Measurements from ENCODE around the gene GPATCH8.
"Not testable (repeated sequence)": the region's sequence is repeated elsewhere in the genome, so short reads cannot be mapped to it uniquely, and the experiment has no call there.

Gene GPATCH8

DNA sequence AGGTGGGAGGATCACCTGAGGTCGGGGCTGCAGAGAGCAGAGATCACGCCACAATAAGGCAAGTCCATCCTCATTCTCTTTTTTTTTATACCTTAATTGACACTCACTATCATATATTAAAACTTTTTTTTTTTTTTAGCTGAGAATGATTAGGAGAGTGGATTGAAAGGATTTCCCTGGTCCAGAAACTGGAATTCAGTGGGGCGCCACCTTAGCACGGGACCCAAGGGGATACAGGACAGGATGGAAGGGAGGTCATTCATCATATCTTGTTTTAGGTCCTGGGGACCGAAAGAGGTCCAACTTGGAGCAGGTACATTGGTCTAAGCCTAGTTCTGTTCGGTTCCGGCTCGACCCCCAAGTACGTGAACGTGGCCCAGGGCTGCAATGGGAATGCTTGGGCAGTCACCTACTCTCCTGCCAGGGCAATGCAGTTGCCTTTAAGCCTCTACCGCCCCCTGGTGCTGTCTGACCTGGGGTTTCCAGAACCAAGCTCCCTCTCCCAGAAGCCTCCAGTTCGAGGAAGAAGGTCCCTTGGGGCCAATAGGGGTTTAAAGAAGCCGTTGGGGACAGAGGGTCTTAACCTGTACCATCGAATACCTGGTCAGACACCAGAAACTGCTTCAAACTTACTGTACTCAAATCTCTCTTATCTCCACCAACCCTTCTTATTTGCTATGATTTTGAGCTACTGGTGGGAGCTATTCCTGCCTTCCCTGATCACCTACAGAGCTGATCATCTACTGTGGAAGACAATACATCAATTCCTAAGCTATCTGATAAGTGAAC lies 19.9 kb upstream of the GPATCH8 start:
- peak; percentile 93 for ATAC-seq
- TF ChIP-seq ARNTL (CRISPR knock-in tag; IDR thresholded peaks at IDR 0.05; ENCODE audit: borderline replicate concordance, low read depth) (no peak), GLIS3 (CRISPR knock-in tag; IDR thresholded peaks at IDR 0.05) (no peak), PATZ1 (CRISPR knock-in tag; IDR thresholded peaks at IDR 0.05; ENCODE audit: borderline replicate concordance) (no peak), CSDC2 (CRISPR knock-in tag; IDR thresholded peaks at IDR 0.05) (no peak), ZNF565 (CRISPR knock-in tag; conservative IDR thresholded peaks at IDR 0.05; ENCODE audit: low read depth) (no peak), TCF4 (CRISPR knock-in tag; IDR thresholded peaks at IDR 0.05; ENCODE audit: borderline replicate concordance) (no peak), ZNF70 (CRISPR knock-in tag; IDR thresholded peaks at IDR 0.05) (no peak), TOX (CRISPR knock-in tag; IDR thresholded peaks at IDR 0.05; ENCODE audit: borderline replicate concordance) (no peak), ZNF8 (CRISPR knock-in tag; IDR thresholded peaks at IDR 0.05) (no peak), ZFP3 (CRISPR knock-in tag; IDR thresholded peaks at IDR 0.05) (no peak), BACH2 (CRISPR knock-in tag; IDR thresholded peaks at IDR 0.05; ENCODE audit: borderline replicate concordance) (no peak), SNAI2 (CRISPR knock-in tag; IDR thresholded peaks at IDR 0.05) (no peak), OSR1 (CRISPR knock-in tag; IDR thresholded peaks at IDR 0.05) (no peak), PPARA (CRISPR knock-in tag; IDR thresholded peaks at IDR 0.05; ENCODE audit: borderline replicate concordance) (no peak), ISL1 (CRISPR knock-in tag; IDR thresholded peaks at IDR 0.05) (no peak)
- TF ChIP-seq, protein P1, sequence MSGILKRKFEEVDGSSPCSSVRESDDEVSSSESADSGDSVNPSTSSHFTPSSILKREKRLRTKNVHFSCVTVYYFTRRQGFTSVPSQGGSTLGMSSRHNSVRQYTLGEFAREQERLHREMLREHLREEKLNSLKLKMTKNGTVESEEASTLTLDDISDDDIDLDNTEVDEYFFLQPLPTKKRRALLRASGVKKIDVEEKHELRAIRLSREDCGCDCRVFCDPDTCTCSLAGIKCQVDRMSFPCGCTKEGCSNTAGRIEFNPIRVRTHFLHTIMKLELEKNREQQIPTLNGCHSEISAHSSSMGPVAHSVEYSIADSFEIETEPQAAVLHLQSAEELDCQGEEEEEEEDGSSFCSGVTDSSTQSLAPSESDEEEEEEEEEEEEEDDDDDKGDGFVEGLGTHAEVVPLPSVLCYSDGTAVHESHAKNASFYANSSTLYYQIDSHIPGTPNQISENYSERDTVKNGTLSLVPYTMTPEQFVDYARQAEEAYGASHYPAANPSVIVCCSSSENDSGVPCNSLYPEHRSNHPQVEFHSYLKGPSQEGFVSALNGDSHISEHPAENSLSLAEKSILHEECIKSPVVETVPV (CRISPR knock-in tag; IDR thresholded peaks at IDR 0.05): no peak
- TF ChIP-seq, protein P2, sequence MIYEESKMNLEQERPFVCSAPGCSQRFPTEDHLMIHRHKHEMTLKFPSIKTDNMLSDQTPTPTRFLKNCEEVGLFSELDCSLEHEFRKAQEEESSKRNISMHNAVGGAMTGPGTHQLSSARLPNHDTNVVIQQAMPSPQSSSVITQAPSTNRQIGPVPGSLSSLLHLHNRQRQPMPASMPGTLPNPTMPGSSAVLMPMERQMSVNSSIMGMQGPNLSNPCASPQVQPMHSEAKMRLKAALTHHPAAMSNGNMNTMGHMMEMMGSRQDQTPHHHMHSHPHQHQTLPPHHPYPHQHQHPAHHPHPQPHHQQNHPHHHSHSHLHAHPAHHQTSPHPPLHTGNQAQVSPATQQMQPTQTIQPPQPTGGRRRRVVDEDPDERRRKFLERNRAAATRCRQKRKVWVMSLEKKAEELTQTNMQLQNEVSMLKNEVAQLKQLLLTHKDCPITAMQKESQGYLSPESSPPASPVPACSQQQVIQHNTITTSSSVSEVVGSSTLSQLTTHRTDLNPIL (CRISPR knock-in tag; IDR thresholded peaks at IDR 0.05; ENCODE audit: low read depth): no peak
- TF ChIP-seq, protein P3, sequence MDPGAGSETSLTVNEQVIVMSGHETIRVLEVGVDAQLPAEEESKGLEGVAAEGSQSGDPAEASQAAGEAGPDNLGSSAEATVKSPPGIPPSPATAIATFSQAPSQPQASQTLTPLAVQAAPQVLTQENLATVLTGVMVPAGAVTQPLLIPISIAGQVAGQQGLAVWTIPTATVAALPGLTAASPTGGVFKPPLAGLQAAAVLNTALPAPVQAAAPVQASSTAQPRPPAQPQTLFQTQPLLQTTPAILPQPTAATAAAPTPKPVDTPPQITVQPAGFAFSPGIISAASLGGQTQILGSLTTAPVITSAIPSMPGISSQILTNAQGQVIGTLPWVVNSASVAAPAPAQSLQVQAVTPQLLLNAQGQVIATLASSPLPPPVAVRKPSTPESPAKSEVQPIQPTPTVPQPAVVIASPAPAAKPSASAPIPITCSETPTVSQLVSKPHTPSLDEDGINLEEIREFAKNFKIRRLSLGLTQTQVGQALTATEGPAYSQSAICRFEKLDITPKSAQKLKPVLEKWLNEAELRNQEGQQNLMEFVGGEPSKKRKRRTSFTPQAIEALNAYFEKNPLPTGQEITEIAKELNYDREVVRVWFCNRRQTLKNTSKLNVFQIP (CRISPR knock-in tag; IDR thresholded peaks at IDR 0.05; ENCODE audit: borderline replicate concordance, low read depth): no peak

- TF ChIP-seq ZNF8 (CRISPR knock-in tag; IDR thresholded peaks at IDR 0.05): no peak
- TF ChIP-seq GLIS3 (CRISPR knock-in tag; IDR thresholded peaks at IDR 0.05): no peak
- no peak for TF ChIP-seq TSHZ2 (CRISPR knock-in tag; IDR thresholded peaks at IDR 0.05)
- no peak for TF ChIP-seq PPARA (CRISPR knock-in tag; IDR thresholded peaks at IDR 0.05; ENCODE audit: borderline replicate concordance)
- no peak for TF ChIP-seq ZFP3 (CRISPR knock-in tag; IDR thresholded peaks at IDR 0.05)
- TF ChIP-seq OSR1 (CRISPR knock-in tag; IDR thresholded peaks at IDR 0.05): no peak
- no peak for TF ChIP-seq ARNTL (CRISPR knock-in tag; IDR thresholded peaks at IDR 0.05; ENCODE audit: borderline replicate concordance, low read depth)
- no peak for TF ChIP-seq ESRRG (CRISPR knock-in tag; IDR thresholded peaks at IDR 0.05)
- TF ChIP-seq, protein P3 (CRISPR knock-in tag; IDR thresholded peaks at IDR 0.05; ENCODE audit: borderline replicate concordance, low read depth): no peak
- TF ChIP-seq TOX (CRISPR knock-in tag; IDR thresholded peaks at IDR 0.05; ENCODE audit: borderline replicate concordance): no peak
- ATAC-seq: peak; percentile 78
These were observed 14.8 kb upstream of the GPATCH8 start for GRCh38 chr17:44518032-44518431.

DNA sequence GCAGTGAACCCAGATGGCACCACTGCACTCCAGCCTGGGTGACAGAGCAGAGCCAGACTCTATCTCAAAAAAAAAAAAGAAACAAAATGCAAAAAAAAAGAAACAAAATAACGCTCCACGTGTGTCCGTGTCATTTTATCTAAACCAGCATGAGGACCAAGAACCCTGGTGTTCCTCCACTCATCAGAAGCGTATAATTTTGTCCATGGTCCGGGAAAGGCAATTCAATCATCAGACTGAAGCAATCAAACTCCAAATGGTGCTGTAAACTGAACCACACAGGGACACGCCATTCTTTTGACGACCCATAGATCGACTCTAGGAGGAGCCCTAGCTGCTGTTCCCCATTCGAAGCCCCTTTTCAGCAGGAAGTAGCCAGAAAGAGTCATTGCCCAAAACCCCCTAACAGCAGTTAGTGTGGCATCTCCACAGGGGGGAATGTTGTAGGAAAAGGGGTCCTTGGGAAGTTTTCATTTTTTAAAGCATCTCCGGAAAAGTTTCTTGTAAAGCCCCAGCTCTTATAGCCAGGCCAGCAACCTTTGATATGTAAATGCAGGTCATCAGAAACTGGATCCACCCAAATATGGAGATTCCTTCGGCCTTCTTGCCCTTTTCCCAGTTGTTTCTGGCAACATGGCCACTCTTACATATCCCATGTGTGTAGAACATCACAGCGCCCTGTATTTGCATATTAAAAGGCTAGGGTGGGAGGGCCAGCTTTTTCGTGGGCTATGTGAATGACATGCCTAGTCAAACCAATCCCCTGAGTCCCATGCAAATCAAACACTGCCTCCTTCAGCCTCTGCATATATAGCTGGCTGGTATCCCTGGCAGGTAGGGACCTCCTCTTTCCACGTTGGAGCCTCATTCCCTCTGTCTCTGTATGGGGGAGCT lies 8.3 kb upstream of the GPATCH8 start:
- peak; percentile 46; the same call in 2 of the 3 replicates for ATAC-seq

GRCh38 chr17:44506939-44507604 lies 3.9 kb upstream of the GPATCH8 start:
- ATAC-seq: not testable (repeated sequence)

Data from SK-N-SH treated with all-trans-retinoic acid at 6 μM for 48 hours (cell line).